ENCODE results near the gene FNDC8. TPM values are rescaled to one million over a fixed set of nuclear protein-coding genes. Genes with fewer than 3 reads are reported as not detected.

FNDC8 gene
- total RNA-seq, 2 donors from 2014 or later, result not detected

Other genes starting within 250 kb of the FNDC8 start
- 1 to 10 TPM in 1 of 2 donors, under 1 TPM in 1; 0.76 to 1.7 TPM for gene CCT6B, start 160.2 kb upstream of the FNDC8 start, total RNA-seq
- gene ZNF830, start 160.1 kb upstream of the FNDC8 start, total RNA-seq, result 10 to 100 TPM; 20.1 to 23.2 TPM
- 10 to 100 TPM; 52.9 to 54.3 TPM for gene LIG3, start 141.1 kb upstream of the FNDC8 start, total RNA-seq
- 10 to 100 TPM; 32.9 to 51.1 TPM for gene RFFL, start 57.9 kb upstream of the FNDC8 start, total RNA-seq
- gene RAD51D, start 1.8 kb upstream of the FNDC8 start, total RNA-seq, result 10 to 100 TPM; 23.9 to 36.6 TPM
- gene NLE1, start 20.7 kb downstream of the FNDC8 start, total RNA-seq, result 10 to 100 TPM; 15.8 to 38.9 TPM
- gene UNC45B, start 26.2 kb downstream of the FNDC8 start, total RNA-seq, result not detected
- gene SLC35G3, start 72.8 kb downstream of the FNDC8 start, total RNA-seq, result not detected
- 10 to 100 TPM; 31.3 to 45.6 TPM for gene SLFN5, start 121.5 kb downstream of the FNDC8 start, total RNA-seq

Data from activated T-helper 17 cell treated with anti-CD3 and anti-CD28 coated beads, Interleukin-2, amount 50 U/mL, for 72 hours (primary cell).